IPS-18a (cell line): ENCODE data around the gene CHI3L1.

Experiments
- H3K27ac ChIP-seq: one replicate; pipeline ENCODE4 v1.5.1; 2013; ENCODE audit warnings: low read length
- H3K27me3 ChIP-seq: one replicate; pipeline ENCODE4 v1.6.1; 2013; ENCODE audit warnings: mild to moderate bottlenecking, low read length; ENCODE audit not compliant: control insufficient read depth, insufficient read depth
- H3K36me3 ChIP-seq: one replicate; pipeline ENCODE4 v1.6.1; 2013; ENCODE audit warnings: low read depth, low read length; ENCODE audit not compliant: control insufficient read depth
- H3K4me1 ChIP-seq: one replicate; pipeline ENCODE4 v1.6.1; 2013; ENCODE audit warnings: low read depth, low read length; ENCODE audit not compliant: control insufficient read depth
- H3K4me3 ChIP-seq: one replicate; pipeline ENCODE4 v1.5.1; 2013; ENCODE audit warnings: low read length
- H3K9ac ChIP-seq: one replicate; pipeline ENCODE4 v1.6.1; 2013; ENCODE audit warnings: mild to moderate bottlenecking, low read length, moderate library complexity
- H3K9me3 ChIP-seq: one replicate; pipeline ENCODE4 v1.6.1; 2013; ENCODE audit warnings: low read depth, low read length; ENCODE audit not compliant: control insufficient read depth

CHI3L1 gene

DNA sequence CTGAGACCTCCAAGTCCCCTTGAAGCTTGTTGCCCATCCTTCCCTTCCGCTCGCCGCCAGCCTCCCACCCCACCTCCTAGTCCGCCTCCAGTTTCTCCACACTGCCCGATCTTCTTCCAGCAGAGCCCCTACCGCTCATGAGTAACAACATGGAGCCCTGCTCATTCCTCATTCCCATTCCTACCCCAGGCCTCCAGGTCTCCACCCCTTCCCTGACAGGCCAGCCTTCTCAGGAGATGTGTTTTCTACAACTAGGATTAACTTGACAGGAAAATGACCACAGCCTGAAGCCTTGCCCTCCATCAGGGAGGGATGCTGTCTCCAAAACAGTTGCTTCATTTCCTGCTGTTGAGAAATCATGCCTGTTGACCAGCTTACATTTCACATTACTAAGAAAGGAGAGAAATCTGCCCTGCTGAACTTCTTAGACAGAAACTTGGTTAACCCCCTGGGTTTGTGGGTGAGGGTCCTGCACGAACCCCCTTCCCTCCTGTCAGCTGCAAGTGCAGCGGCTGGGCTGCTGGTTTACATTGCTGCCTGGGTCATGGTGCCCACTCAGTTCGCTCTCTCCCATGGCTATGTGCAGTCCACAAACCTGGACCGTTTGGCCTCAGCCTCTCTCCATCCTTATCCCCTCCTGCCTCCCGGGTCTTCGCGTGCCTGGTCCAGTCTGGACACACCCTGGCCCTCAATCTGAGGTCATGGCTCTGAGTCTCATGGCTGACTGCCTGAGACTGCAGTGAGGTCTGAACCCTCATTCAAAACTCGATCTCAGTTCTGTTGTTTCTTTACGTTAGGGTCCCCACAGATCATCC lies 16.1 kb upstream of the CHI3L1 start:
- Histone ChIP-seq H3K27ac (no peak overlapping the region), H3K4me1 (no peaks in the 10 kb centered on the region), H3K4me3 (no peak overlapping the region), H3K9me3 (no peaks in the 10 kb centered on the region), H3K27me3 (no peaks in the 10 kb centered on the region), H3K9ac (no peak overlapping the region), H3K36me3 (no peaks in the 10 kb centered on the region)

DNA sequence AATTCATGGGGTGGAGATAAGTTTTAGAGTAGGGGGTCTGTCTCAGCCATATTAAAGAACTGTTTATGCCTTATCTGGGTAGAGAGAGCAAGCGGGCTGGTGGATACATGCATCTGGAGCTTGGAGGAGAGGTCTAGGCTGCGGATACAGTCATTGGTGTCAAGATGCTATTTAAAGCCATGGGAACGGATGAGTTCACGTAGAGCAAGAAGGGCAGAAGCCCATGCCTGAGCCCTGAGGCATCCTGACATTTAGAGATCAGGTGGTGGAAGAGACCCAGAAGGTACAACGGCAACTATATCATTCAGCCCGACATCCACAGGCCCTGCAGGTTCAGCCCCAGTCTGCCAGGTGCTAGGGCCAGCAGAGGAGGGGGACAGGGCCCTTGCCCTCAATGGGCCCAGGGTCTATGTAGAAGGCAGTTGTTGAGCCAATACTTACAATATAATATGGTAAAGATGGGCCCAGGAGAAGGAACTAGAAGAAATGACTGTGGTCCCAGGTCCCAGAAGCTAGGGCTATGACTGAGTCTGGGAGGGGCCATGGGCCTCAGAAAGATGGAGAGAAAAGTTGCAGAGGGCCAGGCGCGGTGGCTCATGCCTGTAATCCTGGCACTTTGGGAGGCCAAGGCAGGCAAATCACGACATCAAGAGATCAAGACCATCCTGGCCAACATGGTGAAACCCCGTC lies 15.2 kb upstream of the CHI3L1 start:
- Histone ChIP-seq H3K27me3 (no peaks in the 10 kb centered on the region), H3K9me3 (no peaks in the 10 kb centered on the region), H3K9ac (no peak overlapping the region), H3K36me3 (no peaks in the 10 kb centered on the region), H3K4me3 (no peak overlapping the region), H3K27ac (no peak overlapping the region), H3K4me1 (no peaks in the 10 kb centered on the region)

DNA sequence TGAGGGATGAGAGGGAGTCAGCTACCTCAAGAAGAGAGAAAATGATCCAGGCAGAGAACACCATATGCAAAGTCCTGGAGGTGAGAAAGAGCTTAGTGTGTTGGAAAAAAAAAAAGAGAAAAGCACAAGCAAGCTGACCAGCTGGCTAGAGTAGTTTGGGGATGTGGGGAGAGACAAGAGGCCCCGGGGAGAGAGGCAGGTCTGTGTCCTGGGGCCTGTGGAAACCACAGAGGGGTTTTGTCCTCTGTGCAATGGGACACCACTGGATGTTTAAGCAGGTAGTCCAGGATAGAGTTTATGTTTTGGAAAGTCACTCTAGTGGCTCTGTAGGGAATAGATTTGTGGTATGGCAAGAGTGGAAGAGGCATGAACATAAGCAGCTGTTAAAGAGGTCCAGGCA lies 14.4 kb upstream of the CHI3L1 start:
- Histone ChIP-seq H3K27ac (no peak overlapping the region), H3K27me3 (no peaks in the 10 kb centered on the region), H3K4me1 (no peaks in the 10 kb centered on the region), H3K9ac (no peak overlapping the region), H3K4me3 (no peak overlapping the region), H3K36me3 (no peaks in the 10 kb centered on the region), H3K9me3 (no peaks in the 10 kb centered on the region)

DNA sequence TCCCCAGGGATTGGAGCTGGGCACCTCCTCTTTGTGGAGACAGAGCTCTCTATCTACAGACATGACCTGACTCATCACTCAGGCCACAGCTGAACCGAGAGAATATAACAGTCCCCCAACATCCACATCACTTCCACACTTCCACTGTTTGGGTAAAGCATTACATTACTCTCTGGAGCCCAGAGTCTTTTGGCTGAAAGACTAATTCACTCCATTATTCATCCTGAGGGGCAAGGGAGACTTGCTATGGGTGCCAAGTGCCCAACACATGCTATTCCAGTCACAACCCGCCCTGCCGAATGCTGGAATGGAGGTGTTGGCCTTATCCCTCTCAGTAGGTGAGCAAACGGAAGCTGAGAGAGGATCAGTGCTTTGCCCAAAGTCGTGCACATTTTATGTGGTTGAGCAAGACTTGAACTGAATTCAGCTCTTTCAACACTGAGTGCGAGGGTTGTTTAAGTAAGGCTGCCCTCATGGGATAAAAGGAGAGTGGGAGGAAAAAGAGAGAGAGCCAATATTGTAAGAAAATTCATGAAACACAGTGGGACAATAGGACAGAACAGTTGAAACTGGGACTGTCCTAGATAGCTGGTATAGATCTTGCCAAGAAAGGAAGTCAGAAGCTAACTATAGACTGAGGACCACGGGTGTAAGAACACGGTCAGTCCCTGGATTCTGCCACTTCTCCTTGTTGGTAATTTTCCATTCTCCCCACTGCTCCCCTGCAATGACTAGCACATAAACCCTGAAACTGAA lies 13.5 kb upstream of the CHI3L1 start:
- H3K27ac ChIP-seq, result no peak overlapping the region
- H3K9me3 ChIP-seq, result no peaks in the 10 kb centered on the region
- H3K36me3 ChIP-seq, result no peaks in the 10 kb centered on the region
- H3K4me1 ChIP-seq, result no peaks in the 10 kb centered on the region
- H3K4me3 ChIP-seq, result no peak overlapping the region
- H3K27me3 ChIP-seq, result no peaks in the 10 kb centered on the region
- no peak overlapping the region for H3K9ac ChIP-seq

DNA sequence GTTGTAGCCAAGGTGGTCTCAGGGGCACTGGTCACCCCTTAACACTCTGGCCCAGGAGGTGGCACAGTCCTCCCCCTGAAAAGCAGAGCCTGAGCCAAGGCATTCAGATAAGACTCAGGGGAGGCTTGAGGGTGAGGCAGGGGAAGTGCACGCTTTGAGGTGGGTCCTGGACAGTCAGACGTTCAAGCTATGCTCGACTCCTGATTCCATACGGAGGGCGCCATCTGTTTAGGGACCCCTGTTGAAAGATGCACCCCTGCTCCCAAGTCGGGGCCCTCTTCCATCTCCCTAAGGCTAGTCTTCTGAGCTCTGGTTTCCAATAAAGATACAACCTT lies 12.9 kb upstream of the CHI3L1 start:
- H3K27me3 ChIP-seq, result no peaks in the 10 kb centered on the region
- no peak overlapping the region for H3K4me3 ChIP-seq
- no peaks in the 10 kb centered on the region for H3K9me3 ChIP-seq
- H3K9ac ChIP-seq, result no peak overlapping the region
- no peak overlapping the region for H3K27ac ChIP-seq
- no peaks in the 10 kb centered on the region for H3K4me1 ChIP-seq
- no peaks in the 10 kb centered on the region for H3K36me3 ChIP-seq

DNA sequence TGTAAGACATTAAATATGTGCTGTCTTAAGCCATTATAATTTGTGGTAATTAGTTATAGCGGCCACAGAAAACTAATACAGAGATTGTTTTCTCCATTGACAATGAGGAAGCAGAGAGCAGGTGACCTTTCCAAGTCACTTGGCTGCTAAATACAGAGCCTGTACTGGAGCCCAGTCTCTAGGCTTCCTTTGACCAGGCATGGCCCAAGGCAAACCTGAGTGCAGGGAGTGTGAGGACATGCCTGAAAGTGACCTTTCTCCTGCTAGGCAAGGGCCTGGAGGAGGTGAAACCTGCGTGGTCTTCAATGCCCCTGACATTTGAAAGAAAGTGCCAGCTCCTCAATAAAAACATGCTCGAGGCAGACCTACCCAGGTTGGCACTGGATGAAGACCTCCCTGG lies 12.5 kb upstream of the CHI3L1 start:
- Histone ChIP-seq H3K27ac (no peak overlapping the region), H3K4me3 (no peak overlapping the region), H3K27me3 (no peaks in the 10 kb centered on the region), H3K9me3 (no peaks in the 10 kb centered on the region), H3K4me1 (no peaks in the 10 kb centered on the region), H3K36me3 (no peaks in the 10 kb centered on the region), H3K9ac (no peak overlapping the region)

DNA sequence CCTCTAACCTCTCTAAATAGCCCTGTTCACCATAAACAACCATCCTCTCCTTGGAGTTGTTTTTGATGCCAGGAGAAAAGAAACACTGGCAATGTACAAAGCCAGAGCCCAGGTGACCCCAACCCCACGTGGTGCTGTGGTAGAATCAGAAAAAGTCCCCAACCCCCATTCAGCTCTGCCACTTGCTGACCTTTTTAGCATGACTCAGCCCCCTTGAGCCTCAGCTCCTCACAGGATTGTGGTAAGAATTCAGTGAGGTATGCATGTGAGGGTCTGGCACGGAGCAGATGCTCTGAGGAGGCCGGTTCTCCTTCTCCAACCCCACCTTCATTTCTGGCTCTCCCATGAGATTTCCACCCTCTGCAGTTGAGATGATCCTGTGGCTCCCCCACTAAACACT lies 11.1 kb upstream of the CHI3L1 start:
- Histone ChIP-seq H3K9ac (no peak overlapping the region), H3K27ac (no peak overlapping the region), H3K27me3 (no peaks in the 10 kb centered on the region), H3K4me3 (no peak overlapping the region), H3K4me1 (no peaks in the 10 kb centered on the region), H3K9me3 (no peaks in the 10 kb centered on the region), H3K36me3 (no peaks in the 10 kb centered on the region)

DNA sequence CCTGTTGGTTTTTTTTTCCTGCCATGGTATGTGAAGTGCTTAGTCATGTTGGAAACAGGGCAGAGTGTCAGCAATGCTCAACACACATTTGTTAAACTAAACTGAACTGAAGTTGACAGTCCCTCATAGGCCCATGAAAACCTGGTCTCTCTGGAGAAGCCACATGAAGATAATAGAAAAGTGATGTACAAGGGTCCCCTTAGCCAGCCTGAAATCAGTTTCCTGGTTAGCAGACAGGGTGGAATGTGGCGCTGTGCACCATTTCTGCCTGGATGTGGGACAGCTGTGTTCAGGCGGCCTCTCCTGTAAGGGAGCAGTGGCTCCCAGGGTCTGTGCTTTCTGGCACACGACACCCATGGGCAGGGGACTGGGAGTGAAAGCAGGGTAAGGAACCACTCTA lies 9.9 kb upstream of the CHI3L1 start:
- Histone ChIP-seq H3K4me3 (no peak overlapping the region), H3K36me3 (no peaks in the 10 kb centered on the region), H3K9me3 (no peaks in the 10 kb centered on the region), H3K27ac (no peak overlapping the region), H3K27me3 (no peaks in the 10 kb centered on the region), H3K4me1 (no peaks in the 10 kb centered on the region), H3K9ac (no peak overlapping the region)

DNA sequence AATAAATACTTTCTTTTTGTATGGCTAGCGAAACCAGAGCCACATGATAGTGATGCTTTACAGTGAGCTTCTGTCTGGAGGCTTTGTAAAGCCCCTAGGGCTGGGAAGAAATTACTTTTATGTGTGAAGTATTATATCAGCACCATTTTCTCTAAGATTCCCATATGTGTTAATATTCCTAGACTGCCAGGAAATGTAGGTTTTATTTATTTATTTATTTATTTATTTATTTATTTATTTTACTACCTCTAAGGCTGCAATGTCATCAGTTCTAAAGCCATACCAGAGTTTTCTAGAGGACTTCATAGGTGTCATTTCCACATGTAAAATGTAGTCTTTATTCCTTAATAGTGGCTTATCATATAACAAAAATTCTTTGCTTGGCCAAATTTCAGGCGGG lies 4.4 kb upstream of the CHI3L1 start:
- H3K4me1 ChIP-seq, result peaks cover 18% of the 10 kb centered on the region
- no peak overlapping the region for H3K4me3 ChIP-seq
- no peaks in the 10 kb centered on the region for H3K27me3 ChIP-seq
- H3K36me3 ChIP-seq, result no peaks in the 10 kb centered on the region
- no peak overlapping the region for H3K9ac ChIP-seq
- H3K9me3 ChIP-seq, result no peaks in the 10 kb centered on the region
- H3K27ac ChIP-seq, result no peak overlapping the region

DNA sequence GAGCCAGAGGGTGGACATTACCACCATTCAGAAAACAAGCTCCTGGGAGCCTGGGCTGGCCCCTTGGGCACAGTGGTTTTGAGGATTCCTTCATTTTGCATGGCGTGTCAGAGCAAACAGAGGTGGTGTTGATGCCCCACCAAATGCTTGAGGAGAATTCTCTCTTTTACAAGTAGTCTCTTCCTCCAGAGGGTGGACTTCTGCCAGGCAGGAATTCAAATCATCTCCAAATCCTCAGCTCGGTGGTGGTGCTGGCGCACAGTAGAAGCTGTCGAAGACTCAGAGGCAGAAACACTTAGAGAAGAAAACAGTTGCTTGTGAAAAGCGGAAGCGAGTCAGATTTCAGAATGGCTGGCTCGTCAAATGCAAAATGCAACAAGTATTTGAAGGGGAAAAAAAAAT lies 3.4 kb upstream of the CHI3L1 start:
- H3K27me3 ChIP-seq, result no peaks in the 10 kb centered on the region
- peaks cover 22% of the 10 kb centered on the region for H3K4me1 ChIP-seq
- no peak overlapping the region for H3K4me3 ChIP-seq
- no peak overlapping the region for H3K27ac ChIP-seq
- H3K9ac ChIP-seq, result no peak overlapping the region
- H3K36me3 ChIP-seq, result no peaks in the 10 kb centered on the region
- no peaks in the 10 kb centered on the region for H3K9me3 ChIP-seq

DNA sequence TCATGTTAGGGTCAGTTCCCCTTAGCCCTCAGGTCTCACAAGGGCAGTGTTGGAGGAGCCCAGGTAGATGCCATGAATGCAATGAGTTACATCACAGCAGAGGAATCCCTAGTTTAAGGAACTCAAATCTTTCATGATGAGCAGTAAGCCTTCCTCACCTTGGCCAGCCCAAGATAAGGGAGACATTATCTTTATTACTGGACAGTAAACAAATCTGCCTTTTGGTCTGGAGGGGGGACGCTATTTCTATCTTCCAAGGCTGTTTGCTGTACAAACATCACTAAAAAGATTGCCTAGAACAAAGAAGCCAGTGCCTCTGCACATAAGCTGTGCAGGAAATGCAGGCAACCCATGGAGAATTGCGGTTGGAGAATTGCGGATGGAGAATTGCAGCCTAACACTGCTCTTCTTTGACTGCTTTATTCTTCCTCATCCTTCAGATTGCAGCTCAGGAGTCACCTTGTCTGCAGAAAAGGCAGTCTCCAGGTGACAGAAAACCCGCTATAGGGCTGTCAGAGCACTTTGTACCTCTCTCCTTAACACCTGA lies 2.3 kb upstream of the CHI3L1 start:
- no peak overlapping the region for H3K9ac ChIP-seq
- H3K4me3 ChIP-seq, result no peak overlapping the region
- H3K27ac ChIP-seq, result no peak overlapping the region
- H3K27me3 ChIP-seq, result no peaks in the 10 kb centered on the region
- H3K9me3 ChIP-seq, result no peaks in the 10 kb centered on the region
- H3K36me3 ChIP-seq, result no peaks in the 10 kb centered on the region
- peaks cover 22% of the 10 kb centered on the region for H3K4me1 ChIP-seq
